Stimulated activated CD4-positive, alpha-beta T cell treated with anti-CD3 and anti-CD28 coated beads, Interleukin-12 subunit alpha, Interleukin-12 subunit beta, amount 100 ng/mL, for 4 hours (primary cell): ENCODE data around the gene PTPRJ.

Source experiments
- DNase-seq: peaks from one replicate; pipeline ENCODE4 v3.0.0-alpha.2; 2020

PTPRJ gene

DNA sequence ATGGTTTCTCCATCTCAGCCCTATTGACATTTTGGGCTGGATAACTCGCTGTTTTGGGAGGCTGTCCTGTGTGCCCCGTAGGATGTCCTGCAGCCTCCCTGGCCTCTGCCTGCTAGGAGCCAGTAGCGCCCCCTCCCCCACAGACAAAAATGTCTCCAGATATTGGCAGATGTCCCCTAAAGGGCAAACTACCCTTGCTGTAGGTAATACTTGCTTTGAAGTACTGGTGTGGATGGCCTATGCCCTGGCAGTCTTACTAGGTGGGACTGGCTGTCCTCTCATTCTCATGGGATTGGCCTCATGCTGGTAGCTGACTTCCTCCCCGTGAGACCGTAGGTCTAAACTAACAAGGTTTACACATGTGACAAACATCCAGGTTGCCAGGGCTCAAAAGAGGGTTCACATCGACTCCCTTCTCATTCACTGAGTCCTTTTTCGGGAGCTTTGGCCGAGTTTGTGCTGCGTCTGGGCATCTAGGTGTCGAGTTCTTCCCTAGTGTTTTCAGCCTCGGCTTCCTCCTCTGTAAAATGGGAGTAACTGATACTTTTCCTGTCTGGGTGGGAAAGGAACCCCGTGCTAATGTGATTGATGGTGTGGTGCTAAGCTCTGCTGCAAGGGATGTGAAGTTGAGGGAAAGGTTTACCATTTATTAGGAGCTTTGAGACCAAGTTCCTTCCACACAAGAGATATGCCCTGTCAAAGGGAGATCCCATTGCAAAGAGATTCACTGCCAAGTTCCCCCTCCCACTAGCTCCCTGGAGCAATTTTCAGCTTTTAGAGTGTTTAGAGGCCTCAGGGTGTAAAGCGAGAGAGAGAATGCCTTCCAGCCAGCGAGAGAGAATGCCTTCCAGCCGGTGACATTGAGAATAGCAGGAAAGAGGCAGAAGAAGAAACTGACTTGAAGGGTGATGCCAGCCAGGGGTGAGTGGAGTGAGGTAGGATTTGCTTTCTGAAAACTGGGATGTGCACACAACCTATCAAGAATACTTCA lies 17.0 kb downstream of the PTPRJ start:
- DNase-seq, result no peak

DNA sequence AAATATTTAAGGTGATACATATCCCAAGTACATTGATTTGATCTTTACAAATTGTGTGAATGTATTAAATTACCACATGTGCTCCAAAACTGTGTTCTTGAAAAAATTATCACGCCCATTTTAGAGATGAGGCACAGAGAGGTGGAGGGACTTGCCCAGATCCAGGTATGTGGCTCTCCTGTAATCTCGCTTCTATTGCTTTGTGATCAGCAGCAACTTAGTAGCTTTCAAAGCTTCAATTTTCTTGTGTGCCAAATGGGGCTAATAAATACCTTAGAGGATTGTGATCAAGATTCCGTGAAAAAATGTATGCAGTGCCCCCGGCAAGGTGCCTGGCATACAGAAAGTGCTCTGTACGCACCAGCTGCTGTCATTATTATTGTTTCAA lies 18.0 kb downstream of the PTPRJ start:
- DNase-seq, result no peak

DNA sequence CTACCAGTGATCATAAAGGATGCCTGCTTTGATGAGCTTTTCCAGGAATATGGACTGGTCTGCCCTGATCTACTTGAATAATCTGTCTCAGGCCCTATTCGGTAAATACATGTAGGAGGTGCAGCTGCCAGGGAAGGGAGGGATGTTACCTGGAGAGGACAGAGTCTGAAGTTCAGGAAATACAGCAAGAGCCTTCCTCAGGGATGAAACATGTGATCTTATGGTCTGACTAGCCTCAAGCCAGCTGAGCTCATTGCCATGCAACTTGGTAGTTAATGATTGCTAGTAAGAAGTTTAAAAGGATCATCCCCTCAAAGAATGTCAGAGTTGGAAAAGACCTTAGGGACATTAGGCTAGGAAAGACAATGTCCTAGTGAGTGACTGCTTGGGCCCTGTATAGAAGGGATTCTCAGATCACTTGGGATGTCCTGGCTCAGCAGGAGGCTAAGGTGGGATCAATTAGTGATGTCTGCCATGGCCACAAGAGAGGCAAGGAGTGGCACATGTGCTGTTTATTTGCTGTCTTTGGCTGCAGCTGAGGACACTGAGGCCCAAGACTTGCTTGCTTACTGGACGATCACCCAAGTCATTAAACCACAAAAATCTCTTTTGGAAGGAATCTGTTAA lies 18.5 kb downstream of the PTPRJ start:
- DNase-seq, result no peak

DNA sequence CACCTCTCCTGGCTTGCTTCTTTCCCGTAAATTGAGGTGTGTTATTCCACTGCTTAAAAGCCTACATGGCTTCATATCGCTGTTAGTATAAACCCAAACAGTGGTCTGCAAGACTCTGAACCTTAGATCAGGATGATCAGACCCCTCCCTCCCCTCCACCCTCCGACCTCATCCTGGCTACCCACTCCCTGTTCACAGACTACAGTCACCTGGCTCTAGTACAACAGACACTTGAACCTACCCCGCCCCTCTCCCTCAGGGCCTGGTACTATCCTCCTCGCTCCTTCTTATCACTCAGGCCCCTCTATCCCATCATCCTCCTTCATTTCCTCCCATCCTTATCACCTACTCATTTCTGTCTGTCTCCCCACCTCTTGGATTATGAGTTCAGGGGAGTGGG lies 20.1 kb downstream of the PTPRJ start:
- DNase-seq, result no peak

DNA sequence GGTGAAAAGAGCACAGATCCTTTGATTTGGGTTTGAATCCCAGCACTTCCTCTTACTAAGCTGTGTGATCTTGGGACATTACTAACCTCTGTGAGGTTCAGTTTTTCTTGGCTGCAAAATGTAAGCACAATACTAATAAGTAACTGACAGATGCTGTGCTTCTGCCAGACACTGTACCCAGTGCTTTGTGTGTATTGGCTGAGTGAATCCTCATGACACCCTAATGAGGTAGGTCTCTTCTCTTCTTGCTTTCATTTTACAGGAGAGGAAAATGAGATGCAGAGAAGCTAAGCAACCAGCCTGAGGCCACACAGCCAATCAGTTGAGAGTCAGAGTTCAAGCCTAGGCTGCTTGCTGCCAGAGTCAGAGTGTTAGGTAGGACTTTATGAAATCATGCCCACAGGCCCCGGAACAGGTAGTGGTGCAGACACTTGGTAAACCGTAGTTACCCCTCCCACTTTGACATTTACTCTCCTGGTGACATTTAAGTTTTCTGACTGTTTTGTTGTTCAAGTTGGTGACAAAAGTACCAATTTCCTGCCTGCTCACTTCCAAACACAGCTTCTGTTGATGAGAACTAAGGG lies 21.2 kb downstream of the PTPRJ start:
- DNase-seq, result peak; percentile 49

DNA sequence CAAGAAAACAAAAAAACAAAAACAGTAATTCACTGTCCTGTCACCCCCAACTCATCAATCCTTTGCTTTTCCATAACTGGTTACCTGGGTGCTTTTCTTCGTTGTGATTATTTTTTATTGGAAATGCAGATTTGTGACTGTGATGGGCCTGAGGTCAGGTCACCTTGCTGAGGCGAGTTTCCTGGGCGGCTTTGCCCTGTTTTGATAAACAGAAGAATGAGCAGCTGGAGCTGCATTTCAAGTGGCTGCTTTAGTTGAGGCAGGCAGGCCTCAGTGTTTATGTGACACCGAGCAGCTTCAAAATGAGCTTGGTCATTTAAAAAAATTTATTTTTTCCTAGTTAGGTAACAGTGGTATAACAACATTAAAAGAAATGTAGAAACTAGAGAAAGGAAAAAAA lies 22.2 kb downstream of the PTPRJ start:
- DNase-seq, result no peak

DNA sequence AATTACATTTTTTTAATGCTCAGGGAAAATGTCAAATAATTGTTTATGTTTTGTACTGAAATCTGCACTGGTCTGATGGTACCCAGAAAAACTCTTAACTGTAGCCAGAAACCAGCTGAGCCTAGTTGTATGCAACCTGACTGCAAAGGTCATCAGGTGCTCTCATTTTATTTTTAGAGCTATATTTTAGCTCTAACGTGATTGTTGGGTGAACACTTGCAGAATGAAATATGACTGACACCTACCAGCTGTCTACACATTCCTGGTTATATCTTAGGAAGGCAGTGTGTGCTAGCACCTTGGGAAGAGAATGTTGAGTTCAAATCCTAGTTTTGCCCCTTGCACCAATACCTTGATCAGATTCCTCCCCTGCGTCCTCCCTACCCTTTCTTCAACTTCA lies 23.6 kb downstream of the PTPRJ start:
- DNase-seq, result no peak

DNA sequence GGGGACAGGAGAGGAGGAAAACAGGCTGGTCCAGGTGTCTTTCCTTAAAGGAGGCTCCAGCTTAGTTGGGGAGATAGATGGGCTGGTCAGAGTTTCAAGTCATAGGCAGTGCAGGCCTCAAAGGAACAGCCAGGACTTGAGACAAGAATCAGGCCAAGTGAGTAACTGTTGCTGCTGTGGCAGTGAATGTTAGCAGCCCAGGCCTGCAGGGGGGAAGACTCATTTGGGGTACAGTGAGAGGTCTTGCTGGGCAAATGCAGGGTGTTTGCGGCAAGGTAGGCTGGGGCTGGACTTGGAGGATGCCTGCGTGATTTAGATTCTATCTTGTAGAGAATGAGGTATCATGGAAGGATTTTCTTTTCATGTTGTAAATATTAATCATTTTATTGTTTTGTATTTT lies 24.1 kb downstream of the PTPRJ start:
- no peak for DNase-seq

DNA sequence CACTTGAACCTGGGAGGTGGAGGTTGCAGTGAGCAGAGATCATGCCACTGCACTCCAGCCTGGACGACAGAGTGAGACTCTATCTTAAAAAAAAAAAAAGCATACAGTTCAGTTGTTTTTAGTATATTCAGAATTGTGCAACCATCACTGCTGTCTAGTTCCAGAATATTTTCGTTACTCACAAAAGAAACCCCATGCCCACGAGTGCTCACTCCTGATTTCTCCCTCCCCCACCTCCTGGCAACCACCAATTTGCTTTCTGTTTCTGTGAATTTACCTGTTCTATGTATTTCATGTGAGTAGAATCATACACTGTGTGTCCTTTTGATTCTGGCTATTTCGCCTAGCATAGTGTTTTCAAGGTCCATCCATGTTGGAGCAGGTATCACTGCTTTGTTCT lies 24.8 kb downstream of the PTPRJ start:
- peak; percentile 45 for DNase-seq

DNA sequence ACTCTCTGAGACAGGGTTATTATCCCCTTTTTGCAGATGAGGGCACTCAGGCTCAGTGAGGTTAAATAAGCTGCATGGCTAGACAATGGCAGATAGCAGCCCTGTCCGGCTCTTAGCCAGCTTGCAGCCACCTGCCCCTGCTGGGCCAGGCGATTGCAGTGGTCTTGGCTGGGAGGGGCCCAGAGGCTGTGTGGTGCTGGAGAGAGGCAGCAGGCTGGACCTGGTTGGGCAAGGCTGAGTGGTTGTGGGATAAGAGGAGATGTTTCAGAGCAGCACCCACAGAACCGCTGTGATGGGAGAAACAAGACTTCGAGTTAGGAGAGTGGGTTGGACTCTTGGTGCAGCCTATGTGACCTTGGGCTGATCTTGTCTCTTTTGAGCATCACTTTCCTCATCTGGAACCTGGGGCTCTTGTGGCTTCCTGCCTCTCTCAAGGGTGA lies 25.5 kb downstream of the PTPRJ start:
- no peak for DNase-seq

DNA sequence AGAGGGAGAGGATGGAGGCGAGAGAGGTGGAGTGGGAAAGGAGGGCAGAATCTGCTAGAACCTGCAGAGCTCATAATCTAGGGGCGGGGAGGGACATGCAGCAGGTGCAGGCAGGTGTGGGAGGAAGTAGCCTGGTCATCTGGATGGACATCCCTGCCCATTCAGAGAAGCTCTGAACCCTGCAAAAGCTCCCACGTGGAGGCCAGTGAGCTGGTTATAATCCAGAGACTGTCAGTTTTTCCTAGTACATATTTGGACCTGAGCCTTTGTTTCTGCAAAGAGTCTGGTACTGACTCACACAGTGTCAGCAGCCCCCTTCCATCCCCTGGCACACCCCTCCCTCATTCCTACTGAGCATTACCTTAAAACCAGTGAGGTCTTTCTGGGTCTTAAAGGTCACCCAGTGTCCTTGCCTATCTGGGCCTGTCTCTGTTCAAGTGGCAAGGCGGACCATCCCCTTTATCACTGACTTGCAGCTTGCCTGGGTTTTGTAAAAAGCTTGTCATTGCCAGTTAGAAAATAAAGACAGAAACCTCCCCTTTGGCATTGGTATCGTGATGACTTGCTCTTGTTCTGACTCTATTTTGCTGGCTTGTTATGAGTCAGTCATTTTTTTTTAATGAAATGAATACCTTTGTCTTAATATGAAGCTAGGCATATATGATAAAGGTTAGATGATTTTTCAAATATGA lies 26.1 kb downstream of the PTPRJ start:
- DNase-seq, result no peak

DNA sequence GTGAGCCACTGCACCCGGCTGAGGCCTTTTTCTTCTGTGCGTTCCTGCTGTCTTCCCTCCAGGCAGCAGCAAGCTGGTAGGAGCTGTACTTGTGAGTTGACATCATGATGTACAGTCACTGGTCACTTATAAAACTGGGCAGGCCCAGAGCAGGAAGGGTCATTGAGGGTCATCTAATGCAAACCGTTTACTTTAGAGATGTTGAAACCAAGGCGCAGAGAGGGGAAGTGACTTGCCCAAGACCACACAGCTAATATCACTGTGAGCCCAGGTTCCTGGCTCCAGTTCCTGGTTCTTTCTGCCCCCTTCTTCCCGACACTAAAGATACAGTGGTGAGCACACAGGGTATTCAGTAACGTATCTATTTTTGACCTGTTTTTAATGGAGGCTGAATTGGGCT lies 27.3 kb downstream of the PTPRJ start:
- no peak for DNase-seq

DNA sequence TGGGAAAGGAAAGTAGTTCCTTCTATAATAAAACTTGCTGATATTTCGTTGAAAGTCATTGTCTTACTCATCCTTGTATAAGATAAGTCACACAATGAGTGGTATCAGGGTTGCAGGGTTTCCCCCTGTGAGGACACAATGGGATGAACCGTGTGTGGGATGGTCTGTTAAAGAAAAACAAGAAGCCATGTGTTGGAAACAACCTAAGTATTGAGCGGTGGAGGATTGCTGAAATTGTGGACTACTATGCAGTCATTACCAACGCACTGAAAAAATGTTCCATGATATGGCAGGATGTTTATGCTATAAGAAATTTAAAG lies 28.6 kb downstream of the PTPRJ start:
- DNase-seq, result peak; percentile 46

DNA sequence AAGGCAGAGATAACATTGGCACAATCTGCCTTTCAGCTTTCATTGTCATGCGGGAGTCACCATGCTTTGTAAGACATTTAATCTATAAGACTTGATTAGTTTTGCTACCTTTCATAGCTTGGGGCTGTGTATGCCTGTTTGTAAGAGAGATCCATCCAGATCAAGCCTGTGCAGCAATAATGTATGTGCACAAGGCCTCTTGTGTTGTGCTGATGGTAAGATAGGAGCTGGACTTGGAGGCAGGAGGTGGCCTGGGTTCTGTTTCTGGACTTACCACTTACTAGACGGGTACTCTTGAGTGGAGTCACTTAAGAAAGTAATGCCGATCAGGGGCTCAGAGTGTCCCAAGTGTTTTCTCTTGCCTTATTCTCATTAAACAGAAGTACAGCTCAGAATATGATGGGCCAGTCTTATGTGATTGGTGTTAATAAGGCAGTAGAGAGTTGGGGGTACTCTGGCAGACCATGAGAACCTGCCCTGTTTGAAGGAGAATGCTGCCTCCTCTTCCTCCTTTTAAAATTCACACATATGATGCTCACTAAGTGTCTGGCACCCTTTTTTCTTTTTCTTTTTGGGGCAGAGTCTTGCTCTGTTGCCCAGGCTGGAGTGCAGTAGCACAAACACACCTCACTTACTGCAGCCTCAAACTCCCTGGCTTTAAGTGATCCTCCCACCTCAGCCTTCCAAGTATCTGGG lies 30.9 kb downstream of the PTPRJ start:
- no peak for DNase-seq

DNA sequence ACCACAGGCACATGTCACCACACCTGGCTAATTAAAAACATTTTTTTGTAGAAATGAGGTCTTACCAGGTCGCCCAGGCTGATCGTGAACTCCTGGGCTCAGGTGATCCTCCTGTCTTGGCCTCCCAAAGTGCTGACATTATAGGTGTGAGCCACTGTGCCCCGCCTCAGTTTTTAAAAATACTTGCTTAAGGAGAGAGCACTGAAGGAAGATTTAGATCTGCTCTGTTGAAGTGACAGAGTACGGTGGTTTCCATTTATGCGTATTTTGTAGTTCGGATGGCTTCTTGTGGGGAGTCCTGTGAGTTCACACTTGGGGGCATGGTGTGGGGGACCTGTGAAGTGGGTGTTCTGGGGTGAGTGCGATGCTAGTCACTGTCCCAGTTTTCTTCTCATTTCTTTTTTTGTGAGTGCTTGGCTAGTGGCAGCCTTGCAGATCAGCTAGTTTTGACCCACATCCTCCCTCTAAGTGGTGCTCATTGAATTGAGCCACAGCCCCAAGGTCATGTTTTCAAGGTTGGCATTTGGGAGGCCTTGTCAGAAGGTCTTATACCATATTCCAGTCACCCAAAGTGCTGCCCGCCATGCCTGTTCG lies 31.5 kb downstream of the PTPRJ start:
- DNase-seq, result no peak

DNA sequence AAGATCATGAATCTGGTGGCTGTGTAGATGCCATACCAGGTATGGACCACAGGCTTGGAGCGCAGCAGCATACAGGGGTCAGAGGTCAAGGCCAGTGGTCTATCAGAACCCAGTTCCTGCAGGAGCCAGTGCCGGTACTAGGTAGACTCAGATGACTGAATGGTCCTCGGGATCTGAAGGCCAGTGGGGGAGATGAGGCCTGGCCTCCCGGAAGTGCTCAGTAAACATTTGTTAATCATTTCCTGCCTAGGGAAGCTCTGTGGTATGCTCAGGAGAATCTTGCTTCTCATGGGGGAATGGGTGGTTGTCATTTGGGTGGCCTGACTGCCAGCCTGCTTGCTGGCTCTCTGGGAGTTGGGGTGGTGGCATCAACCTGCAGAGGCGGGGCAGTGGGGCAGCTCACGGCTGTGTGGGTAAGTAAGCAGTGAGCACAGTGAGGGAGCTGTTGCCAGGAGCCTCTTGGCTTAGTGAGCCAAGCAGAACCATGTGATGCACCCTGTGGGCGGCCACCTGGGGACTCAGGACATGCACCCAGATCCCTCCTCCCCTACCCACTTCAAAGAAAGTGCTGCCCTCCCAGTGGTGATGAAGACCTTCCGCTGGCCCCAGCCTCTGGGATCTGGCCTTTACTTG lies 33.0 kb downstream of the PTPRJ start:
- DNase-seq, result no peak

DNA sequence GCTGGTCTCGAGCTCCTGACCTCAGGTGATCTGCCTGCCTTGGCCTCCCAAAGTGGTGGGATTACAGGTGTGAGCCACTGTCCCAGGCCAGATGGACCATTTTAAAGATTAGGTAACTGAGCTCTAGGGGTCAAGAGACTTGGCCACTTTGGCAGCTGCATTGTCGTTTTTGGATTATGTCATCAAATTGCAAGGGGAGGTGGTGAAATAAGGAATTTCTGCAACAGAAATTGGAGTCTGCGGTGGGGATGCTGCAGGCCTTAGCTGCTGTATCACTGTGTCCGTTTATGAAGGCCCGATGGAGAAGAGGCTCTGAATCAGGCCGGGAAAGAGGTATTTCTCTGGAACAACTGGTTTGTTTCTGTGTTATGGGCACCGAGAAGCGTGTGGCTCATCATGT lies 34.6 kb downstream of the PTPRJ start:
- no peak for DNase-seq

DNA sequence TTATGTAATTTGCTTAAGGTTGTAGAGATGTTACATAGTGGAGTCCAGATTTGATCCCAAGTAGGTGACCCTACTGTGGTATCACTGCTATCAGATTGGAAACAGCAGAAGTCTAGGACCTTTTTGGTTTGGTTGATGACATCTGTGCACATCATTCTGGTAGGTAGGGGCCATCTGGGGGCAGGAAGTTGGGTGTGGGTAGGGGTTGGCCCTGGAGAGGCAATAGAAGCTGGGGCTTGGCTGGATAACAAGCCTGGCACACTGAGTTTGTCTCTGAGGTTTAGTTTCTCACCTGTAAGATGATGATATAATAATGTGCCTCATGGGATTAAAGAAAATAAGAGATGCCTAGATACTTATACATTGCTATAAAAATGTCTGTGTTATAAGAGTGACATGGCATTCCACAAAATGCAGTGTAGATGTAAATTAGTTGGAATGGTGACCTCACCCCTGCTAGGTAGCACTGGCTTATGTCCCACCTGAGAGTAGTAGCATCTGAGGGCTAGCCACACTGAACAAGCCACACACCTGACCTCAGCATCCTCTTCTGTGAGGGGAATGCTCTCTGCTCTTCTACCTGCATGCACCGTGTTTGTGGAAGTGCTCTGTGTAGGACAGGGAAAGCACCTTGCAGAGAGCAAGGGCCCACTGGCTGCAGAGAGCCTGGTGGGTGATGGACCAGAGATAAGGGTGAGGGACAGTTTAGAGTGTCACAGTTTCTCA lies 36.9 kb downstream of the PTPRJ start:
- no peak for DNase-seq

DNA sequence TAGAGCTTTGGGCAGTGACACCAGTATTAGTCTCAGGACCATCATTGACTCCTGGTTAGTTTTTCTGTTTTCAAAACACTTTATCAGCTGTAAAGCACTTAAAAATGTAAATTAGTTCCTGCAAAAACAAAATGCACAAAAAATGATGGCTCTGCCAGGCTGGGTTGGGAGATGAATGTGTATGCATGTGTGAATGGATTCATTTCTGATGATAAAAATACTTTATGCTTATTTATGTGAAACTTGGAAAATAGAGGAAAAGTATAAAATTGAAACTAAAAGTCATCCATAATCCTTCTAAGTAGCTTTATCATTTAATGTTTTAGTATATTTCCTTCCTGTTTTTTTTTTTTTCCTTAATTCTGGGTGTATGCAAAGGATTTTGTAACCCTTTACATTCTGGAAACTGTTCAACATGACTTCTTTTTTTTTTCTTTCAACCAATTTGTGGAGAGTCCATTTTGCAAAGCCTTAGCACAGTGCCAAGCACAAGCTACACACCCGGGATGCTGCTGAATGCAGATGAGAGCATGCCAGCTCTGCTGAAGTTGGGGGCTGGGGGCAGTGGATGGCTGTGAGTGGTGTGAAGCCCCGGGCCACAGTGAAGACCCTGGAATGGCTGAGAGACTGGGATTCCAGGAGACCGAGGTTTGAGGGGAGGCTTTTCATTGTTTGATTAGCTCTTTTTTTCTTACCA lies 37.6 kb downstream of the PTPRJ start:
- no peak for DNase-seq

DNA sequence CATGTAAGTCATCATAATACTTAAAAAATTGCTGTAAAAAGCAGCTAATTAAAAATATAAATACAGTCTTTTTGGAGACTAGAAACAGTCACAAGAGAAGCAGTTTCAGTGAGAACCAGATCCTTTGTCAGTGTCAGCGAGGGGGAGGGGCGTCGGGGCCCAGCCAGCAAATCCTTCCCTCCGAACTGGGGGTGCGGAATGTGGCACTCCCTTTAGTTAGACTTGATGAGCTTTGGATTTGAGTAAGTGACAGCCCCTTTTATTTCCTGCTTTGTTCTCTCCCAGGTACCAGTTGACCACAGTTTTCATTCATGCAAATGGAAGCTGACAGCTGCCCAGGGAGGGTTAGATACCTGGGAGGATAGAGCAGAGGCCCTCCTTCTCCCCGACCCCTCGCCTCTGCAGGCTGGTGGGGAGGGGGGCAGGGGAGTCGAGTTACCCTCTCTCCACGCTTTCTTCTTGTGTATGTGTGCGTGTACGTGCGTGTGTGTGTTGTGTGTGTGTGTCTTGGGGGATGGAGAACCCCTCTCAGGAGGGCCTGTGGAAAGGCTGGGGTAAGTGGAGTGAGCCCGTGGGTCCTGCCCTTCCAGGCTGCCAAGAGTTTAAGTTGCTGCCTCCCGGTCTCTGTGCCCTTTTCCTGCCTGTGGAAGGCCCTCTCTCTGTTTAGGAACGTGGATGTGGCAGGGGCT lies 38.3 kb downstream of the PTPRJ start:
- DNase-seq, result no peak
